Endothelial cell of umbilical vein (primary cell): Measurements from ENCODE around the gene UPF1.

Experiments used
- CTCF ChIP-seq, 2 donors: IDR thresholded peaks; 1 replicate in 1 of 2; 2 replicates in 1 of 2; pipeline ENCODE4 v1.5.1; 2011; ENCODE audit warnings: low read length in 2 of 2, mild to moderate bottlenecking in 2 of 2, moderate library complexity in 2 of 2, control low read depth in 1 of 2, inconsistent platforms in 1 of 2, low read depth in 1 of 2; ENCODE audit not compliant: insufficient read depth in 1 of 2; ENCODE audit errors: extremely low read depth in 1 of 2
- EZH2 ChIP-seq: IDR thresholded peaks from 2 replicates; pipeline ENCODE4 v1.6.1; 2012; ENCODE audit warnings: borderline replicate concordance, low read depth, mild to moderate bottlenecking, moderate library complexity, low read length, inconsistent platforms; ENCODE audit not compliant: severe bottlenecking
- FOS ChIP-seq: IDR thresholded peaks from 2 replicates; pipeline ENCODE4 v1.6.1; 2011; ENCODE audit warnings: mild to moderate bottlenecking, low read length, moderate library complexity, borderline replicate concordance; ENCODE audit not compliant: insufficient read depth
- GATA2 ChIP-seq: IDR thresholded peaks from 2 replicates; pipeline ENCODE4 v1.7.0; 2011; ENCODE audit warnings: low read depth, mild to moderate bottlenecking, moderate library complexity, mixed read lengths, low read length; ENCODE audit not compliant: insufficient read length, insufficient read depth
- JUN ChIP-seq: IDR thresholded peaks from 2 replicates; pipeline ENCODE4 v1.6.1; 2011; ENCODE audit warnings: borderline replicate concordance, low read depth; ENCODE audit not compliant: insufficient read length, insufficient read depth
- MAX ChIP-seq: IDR thresholded peaks from 2 replicates; pipeline ENCODE4 v1.6.1; 2011; ENCODE audit not compliant: insufficient read depth, insufficient read length
- MYC ChIP-seq: IDR thresholded peaks from one replicate; pipeline ENCODE4 v1.6.1; 2011; ENCODE audit warnings: mild to moderate bottlenecking, low read depth, low read length
- POLR2A ChIP-seq: IDR thresholded peaks from 2 replicates; pipeline ENCODE4 v1.6.1; 2012; ENCODE audit warnings: low read depth, mild to moderate bottlenecking, control low read depth, low read length
- POLR2AphosphoS5 ChIP-seq: IDR thresholded peaks from 2 replicates; pipeline ENCODE4 v1.6.1; 2012; ENCODE audit warnings: low read depth, mild to moderate bottlenecking, control low read depth, low read length, moderate library complexity; ENCODE audit not compliant: insufficient read depth

- TF ChIP-seq MAX (no peak), MYC (no peak), CTCF (IDR thresholded peaks at IDR 0.05; ENCODE audit: extremely low read depth in 1 of 2, insufficient read depth in 1 of 2, low read depth in 1 of 2, low read length in 2 of 2) (no peak), POLR2A (no peak), POLR2AphosphoS5 (no peak), FOS (no peak), EZH2 (no peak), JUN (no peak), GATA2 (no peak)
Measured at GRCh38 chr19:18859676-18860301, 28.0 kb downstream of the UPF1 start.
